ENCODE data around the gene CDCP1.

GRCh38 chr3:45084361-45084760, 61.8 kb downstream of the CDCP1 start:
- no peak for TF ChIP-seq POLR2A (IDR thresholded peaks at IDR 0.05)
- TF ChIP-seq, protein P1, sequence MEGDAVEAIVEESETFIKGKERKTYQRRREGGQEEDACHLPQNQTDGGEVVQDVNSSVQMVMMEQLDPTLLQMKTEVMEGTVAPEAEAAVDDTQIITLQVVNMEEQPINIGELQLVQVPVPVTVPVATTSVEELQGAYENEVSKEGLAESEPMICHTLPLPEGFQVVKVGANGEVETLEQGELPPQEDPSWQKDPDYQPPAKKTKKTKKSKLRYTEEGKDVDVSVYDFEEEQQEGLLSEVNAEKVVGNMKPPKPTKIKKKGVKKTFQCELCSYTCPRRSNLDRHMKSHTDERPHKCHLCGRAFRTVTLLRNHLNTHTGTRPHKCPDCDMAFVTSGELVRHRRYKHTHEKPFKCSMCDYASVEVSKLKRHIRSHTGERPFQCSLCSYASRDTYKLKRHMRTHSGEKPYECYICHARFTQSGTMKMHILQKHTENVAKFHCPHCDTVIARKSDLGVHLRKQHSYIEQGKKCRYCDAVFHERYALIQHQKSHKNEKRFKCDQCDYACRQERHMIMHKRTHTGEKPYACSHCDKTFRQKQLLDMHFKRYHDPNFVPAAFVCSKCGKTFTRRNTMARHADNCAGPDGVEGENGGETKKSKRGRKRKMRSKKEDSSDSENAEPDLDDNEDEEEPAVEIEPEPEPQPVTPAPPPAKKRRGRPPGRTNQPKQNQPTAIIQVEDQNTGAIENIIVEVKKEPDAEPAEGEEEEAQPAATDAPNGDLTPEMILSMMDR (IDR thresholded peaks at IDR 0.05 in 4 of 5, conservative IDR thresholded peaks at IDR 0.05 in 1 of 5): no peak

Measured in gastrocnemius medialis (tissue), 4 donors.